GM19463 (cell line): Measurements from ENCODE around the gene PTPRN2.
"Not testable (repeated sequence)": the region's sequence is repeated elsewhere in the genome, so short reads cannot be mapped to it uniquely, and the experiment has no call there.

Experiments
- ATAC-seq: cut with Tn5 transposase; IDR thresholded peaks from one replicate; pipeline ENCODE4 v1.9.1; 2021; ENCODE audit warnings: mild to moderate bottlenecking, moderate library complexity; ENCODE audit not compliant: unreplicated experiment

The PTPRN2 gene

DNA sequence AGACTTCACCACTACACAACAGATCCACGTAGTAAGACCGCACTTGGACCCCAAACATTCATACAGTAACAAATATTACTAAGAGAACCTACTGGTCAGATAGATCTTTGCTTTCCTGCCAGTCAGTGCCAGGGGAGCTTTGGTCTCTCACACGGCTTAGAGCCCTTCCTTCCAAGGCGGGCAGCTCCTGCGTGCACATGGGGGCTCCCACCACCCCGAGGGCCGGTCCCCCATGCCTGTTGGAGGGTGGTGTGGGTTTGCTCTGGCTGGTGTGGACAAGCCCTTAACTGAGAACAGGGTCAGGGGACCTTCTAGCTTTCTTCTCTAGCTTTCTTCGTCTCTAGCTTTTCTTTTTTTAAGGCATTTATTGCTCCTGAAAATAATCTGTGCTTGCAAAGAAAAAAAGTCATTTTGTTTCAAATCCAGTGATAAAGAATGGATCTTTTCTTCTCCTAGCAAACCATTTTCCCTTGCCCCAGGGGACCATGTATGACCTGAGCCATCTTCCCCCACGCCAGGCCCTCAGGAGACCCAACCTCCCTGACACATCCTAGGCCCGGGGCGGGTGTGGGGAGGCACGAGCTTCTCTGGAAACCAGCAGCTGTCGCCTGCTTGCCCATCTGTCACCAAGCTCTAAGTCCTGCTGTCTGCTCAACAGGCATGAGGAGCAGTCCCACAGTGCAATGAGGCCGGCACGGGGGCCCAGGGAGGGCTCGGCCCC lies 591.1 kb downstream of the PTPRN2 start:
- ATAC-seq: no peak

GRCh38 chr7:157995815-157996214 lies 591.8 kb downstream of the PTPRN2 start:
- no peak for ATAC-seq

DNA sequence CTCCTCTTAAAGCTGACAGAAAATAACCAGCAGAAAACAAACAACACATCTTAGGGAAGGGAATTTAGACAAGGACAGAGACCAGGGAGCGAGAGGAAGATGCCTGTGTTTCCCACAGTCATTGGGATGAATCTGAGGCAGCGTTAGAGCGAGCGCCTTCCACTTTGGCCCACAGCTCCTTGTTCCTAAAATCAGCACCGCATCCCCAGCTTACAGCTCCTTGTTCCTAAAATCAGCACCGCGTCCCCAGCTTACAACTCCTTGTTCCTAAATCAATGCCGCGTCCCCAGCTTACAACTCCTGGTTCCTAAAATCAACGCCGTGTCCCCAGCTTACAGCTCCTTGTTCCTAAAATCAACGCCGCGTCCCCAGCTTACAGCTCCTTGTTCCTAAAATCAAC lies 593.3 kb downstream of the PTPRN2 start:
- ATAC-seq: no peak

DNA sequence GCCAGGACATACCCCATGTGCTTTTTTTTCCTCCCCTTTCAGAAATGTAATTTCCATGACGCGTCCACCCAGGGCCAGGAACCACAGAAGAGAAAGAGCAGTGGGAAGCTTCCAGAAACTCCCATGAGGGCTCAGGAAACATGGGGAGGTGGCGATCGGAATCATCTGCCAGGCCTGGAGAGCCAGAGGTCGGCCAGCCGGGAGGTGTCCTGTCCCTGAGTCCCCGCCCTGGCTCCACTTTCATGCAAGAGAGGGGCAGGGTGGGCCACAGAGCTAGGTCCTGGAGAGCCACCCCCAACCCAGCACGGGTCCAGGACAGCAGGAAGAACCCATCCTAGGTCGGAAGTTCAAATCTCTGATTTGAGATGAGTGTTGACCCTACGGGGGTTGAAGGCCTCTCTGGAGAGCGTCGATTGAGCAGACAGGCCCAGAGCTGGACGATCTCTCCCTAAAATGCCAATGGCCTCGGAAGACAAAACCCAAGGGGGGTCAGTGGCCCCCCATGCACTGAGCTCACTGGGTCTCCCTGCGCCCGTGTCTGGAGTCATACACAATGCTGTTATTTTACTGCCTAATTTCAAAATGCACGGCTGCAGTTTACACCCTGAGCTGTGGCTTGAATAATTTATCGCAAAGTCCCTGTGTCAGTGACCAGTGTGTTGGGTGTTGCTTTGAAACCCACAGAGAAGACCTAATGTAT lies 594.1 kb downstream of the PTPRN2 start:
- no peak for ATAC-seq

DNA sequence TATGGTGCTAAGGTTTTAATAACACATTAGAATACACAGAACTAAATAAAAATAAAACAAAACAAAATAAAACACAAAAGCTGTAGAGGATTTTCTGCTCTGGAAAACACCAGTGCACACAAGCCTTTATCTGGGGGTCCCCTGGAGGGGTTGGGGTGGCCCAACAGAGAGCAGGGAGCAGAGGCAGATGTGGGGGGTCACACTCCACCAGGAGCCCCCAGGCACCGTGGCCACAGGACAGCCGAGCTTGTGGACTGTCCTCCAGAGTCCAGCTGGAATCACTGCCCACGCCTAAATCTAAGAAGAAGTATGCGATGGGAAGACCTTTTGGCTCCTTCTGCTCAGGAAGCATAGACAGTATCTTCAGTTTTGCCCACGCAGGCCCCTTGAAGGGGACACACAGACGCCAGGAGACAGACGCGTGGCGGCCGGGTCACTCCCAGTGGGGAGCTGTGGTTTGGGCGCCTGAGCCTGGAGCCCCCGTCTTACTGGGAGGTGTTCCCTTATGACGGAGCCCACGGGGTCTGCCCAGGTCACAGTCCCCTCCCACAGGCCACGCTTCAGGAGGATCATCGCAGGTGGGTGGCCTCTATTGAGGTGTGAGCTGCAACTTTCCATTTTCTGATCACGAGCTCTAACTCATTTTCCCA lies 595.0 kb downstream of the PTPRN2 start:
- ATAC-seq: no peak

DNA sequence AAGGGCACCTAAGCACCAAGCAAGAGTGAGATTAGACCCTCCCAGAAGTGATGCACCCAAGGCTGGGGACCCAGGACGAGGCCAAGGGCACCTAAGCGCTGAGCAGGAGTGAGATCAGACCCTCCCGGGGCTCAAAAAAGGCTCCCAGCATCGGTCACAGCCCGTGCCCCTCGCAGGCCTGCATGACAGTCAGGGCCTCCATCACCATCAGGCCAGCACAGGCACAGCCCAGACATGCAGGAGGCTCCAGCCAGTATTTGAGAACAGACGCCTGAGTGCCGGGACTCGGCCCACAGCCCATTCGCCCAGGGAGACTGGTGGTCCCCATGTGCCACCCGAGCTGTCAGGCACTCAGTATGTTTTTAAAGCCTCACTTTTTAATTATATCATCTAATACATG lies 595.9 kb downstream of the PTPRN2 start:
- ATAC-seq: no peak

DNA sequence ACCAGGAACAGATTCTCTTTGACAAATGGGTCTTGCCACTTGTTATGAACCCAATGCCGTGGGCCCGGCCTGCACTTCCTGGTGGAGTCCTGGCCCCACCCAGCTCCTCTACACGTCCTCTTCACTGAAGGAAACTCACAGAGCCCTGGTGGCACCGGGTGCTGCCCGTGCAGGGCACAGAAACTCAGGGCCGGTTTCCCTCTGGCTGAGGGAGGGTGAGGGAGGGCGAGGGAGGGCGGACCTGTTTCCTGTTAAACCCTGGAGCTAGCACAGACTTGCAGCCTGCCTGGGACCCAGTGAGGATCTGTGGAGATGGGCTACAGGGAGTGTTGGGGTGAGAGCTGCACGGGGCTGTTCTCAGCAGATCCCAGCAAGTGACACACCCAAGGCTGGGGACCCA lies 596.3 kb downstream of the PTPRN2 start:
- no peak for ATAC-seq

- no peak for ATAC-seq
Observed at GRCh38 chr7:157990881-157991250, 596.8 kb downstream of the PTPRN2 start.

GRCh38 chr7:157990226-157990880 lies 597.3 kb downstream of the PTPRN2 start:
- no peak for ATAC-seq

DNA sequence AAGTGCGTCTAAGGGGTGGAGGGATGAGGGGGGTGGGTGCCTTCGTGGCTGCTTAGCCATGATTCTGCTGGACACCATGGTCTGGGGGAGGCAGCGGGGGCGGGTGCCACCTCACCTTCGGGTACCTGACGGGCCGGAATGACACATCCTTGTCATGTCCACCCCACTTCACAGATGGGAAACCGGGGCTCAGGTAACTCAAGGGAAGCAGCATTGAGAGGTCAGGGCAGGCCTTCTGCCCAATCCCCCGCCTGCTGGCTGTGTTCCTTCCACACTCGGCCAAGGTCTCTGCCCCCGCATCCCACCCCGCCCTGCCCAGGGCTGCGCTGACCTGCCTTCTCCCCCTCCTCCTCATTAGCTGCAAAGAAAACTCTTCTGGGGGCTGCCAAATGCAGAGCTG lies 598.0 kb downstream of the PTPRN2 start:
- no peak for ATAC-seq

- ATAC-seq: no peak
Observed at GRCh38 chr7:157987906-157988305, 599.7 kb downstream of the PTPRN2 start.

GRCh38 chr7:157986051-157986450 lies 601.6 kb downstream of the PTPRN2 start:
- no peak for ATAC-seq

- ATAC-seq: no peak
Observed at GRCh38 chr7:157985636-157986035, 602.0 kb downstream of the PTPRN2 start.

DNA sequence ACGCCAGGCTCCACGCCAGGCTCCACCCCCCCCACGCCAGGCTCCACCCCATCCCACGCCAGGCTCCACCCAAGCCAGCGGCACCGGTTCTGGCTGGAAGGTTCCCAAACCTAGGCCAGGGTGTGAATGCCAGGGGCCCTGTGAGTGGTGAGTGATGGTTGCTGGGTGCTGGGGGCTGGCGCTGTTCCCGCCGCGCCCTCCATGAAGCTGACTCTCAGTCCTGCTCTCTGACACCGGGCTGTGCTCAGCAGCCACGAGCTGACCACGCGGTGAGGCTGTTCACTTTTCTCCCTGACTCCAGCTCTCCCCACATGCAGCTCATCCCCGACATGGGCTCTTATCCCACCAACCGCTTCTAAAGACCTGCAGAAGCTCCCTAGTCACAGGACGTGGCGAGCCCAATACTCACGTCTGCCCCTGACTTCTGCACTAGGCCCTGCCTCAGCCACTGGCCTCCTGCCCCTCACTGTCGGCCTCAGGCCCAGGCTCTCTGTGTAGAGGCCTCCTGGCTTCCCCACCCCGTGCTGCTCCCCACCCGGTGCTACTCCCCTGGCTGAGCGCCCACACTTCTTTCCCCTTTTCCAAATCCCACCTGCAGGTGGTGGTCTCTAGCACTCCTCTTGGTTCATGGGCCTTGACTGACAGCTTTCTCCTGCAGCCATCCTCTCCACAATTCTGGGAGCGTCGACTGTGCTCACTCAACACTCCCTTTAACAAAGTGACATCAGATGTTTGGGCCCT lies 603.0 kb downstream of the PTPRN2 start:
- no peak for ATAC-seq

GRCh38 chr7:157983502-157984422 lies 603.9 kb downstream of the PTPRN2 start:
- ATAC-seq: no peak

DNA sequence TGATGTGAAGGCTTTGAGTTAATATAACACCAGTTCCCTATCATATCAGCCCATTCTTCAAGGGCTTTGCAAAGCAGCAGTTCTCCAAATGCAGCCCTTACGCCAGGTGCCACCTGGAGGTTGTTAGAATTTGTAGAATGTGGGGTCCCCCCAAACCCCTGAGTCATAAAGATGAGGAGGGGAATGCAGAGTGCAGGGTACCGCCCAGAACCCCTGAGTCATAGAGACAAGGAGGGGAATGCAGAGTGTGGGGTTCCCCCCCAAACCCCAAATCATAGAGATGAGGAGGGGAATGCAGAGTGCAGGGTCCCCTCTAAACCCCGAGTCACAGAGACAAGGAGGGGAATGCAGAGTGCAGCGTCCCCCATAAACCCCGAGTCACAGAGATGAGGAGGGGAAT lies 605.8 kb downstream of the PTPRN2 start:
- no peak for ATAC-seq

GRCh38 chr7:157980774-157981173 lies 606.8 kb downstream of the PTPRN2 start:
- no peak for ATAC-seq

DNA sequence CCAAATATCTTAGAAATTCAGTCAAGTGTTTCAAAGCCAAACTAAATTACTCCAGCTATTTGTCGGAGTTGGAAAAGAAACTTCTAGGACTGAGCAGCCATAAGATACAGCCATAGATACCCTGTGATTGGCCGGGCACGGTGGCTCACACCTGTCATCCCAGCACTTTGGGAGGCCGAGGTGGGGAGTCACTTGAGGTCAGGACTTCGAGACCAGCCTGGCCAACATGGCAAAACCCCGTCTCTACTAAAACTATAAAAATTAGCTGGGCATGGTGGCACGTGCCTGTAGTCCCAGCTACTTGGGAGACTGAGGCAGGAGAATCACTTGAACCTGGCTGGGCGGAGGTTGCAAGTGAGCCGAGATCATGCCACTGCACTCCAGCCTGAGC lies 607.3 kb downstream of the PTPRN2 start:
- ATAC-seq: not testable (repeated sequence)

- ATAC-seq: no peak
Observed at GRCh38 chr7:157979636-157980340, 607.8 kb downstream of the PTPRN2 start.
